Loucy (cell line): Measurements from ENCODE around the gene PASD1.
"Not testable (repeated sequence)": the region's sequence is repeated elsewhere in the genome, so short reads cannot be mapped to it uniquely, and the experiment has no call there.

Experiments
- EZH2phosphoT487 ChIP-seq: fragments of 200-600 bp; IDR thresholded peaks from 2 replicates; pipeline ENCODE4 v1.6.1; 2018; ENCODE audit warnings: antibody characterized with exemption, mild to moderate bottlenecking, moderate library complexity, borderline replicate concordance
- TF ChIP-seq, protein P1 (sequence below): fragments of 200-600 bp; sonication (generic); conservative IDR thresholded peaks from 2 replicates; pipeline ENCODE4 v1.5.1; 2014; ENCODE audit warnings: mild to moderate bottlenecking, antibody characterized with exemption, low read length

DNA sequence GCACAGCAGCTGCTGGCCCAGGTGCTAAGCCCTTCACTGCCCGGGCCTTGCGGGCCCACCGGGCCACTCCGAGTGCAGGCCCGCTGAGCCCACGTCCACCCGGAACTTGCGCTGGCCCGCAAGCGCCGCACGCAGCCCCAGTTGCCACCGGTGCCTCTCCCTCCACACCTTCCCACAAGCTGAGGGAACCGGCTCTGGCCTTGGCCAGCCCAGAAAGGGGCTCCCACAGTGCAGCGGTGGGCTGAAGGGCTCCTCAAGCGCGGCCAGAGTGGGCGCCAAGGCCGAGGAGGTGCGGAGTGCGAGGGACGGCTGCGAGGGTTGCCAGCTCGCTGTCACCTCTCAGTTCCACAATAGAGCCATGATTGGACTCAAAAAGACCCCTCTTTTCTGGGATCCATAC is 472 bp upstream of the PASD1 start:
- TF ChIP-seq, protein P1, sequence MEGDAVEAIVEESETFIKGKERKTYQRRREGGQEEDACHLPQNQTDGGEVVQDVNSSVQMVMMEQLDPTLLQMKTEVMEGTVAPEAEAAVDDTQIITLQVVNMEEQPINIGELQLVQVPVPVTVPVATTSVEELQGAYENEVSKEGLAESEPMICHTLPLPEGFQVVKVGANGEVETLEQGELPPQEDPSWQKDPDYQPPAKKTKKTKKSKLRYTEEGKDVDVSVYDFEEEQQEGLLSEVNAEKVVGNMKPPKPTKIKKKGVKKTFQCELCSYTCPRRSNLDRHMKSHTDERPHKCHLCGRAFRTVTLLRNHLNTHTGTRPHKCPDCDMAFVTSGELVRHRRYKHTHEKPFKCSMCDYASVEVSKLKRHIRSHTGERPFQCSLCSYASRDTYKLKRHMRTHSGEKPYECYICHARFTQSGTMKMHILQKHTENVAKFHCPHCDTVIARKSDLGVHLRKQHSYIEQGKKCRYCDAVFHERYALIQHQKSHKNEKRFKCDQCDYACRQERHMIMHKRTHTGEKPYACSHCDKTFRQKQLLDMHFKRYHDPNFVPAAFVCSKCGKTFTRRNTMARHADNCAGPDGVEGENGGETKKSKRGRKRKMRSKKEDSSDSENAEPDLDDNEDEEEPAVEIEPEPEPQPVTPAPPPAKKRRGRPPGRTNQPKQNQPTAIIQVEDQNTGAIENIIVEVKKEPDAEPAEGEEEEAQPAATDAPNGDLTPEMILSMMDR: not testable (repeated sequence)
- not testable (repeated sequence) for TF ChIP-seq EZH2phosphoT487
